Karpas-422 (cell line): ENCODE data around the gene ETV6. TPM values are rescaled to one million over a fixed set of nuclear protein-coding genes. Genes with fewer than 3 reads are reported as not detected.

Source experiments
- DNase-seq: peaks from one replicate; pipeline ENCODE4 v3.0.0-alpha.2; 2015
- H2AFZ ChIP-seq: fragments of 200-600 bp; sonication (generic); 2 replicates; pipeline ENCODE4 v1.6.1; 2014; ENCODE audit warnings: antibody characterized with exemption, low read length, mixed read lengths
- H3K27ac ChIP-seq: fragments of 200-600 bp; sonication (generic); 2 replicates; pipeline ENCODE4 v1.5.1; 2014; ENCODE audit warnings: mild to moderate bottlenecking, low read length, moderate library complexity
- H3K27me3 ChIP-seq: fragments of 200-600 bp; sonication (generic); 2 replicates; pipeline ENCODE4 v1.6.1; 2014; ENCODE audit warnings: low read length, mixed read lengths
- H3K36me3 ChIP-seq: fragments of 200-600 bp; sonication (generic); 2 replicates; pipeline ENCODE4 v1.6.1; 2014; ENCODE audit warnings: low read length, mixed read lengths; ENCODE audit not compliant: insufficient read depth
- H3K4me1 ChIP-seq: fragments of 200-600 bp; sonication (generic); 2 replicates; pipeline ENCODE4 v1.6.1; 2014; ENCODE audit warnings: mild to moderate bottlenecking, low read length, mixed read lengths
- H3K4me2 ChIP-seq: fragments of 200-600 bp; sonication (generic); 2 replicates; pipeline ENCODE4 v1.6.1; 2014; ENCODE audit warnings: low read length, low read depth, mild to moderate bottlenecking; ENCODE audit not compliant: poor library complexity, severe bottlenecking
- H3K4me3 ChIP-seq: fragments of 200-600 bp; sonication (generic); 2 replicates; pipeline ENCODE4 v1.5.1; 2014; ENCODE audit warnings: mild to moderate bottlenecking, antibody characterized with exemption, low read length, mixed read lengths
- H3K79me2 ChIP-seq: fragments of 200-600 bp; sonication (generic); 2 replicates; pipeline ENCODE4 v1.6.1; 2014; ENCODE audit warnings: mild to moderate bottlenecking, low read length, mixed read lengths
- H3K9ac ChIP-seq: fragments of 200-600 bp; sonication (generic); 2 replicates; pipeline ENCODE4 v1.6.0; 2014; ENCODE audit warnings: low read length
- H3K9me2 ChIP-seq: fragments of 200-600 bp; sonication (generic), shearing (Covaris generic); replicated peaks from 2 replicates; pipeline ENCODE4 v1.6.0; 2014; ENCODE audit warnings: mild to moderate bottlenecking, low read length, moderate library complexity; ENCODE audit not compliant: insufficient read depth
- H3K9me3 ChIP-seq: fragments of 300-700, 200-600 bp; sonication (generic); 2 replicates; pipeline ENCODE4 v1.6.1; 2014; ENCODE audit warnings: low read length, mixed read lengths
- H4K20me1 ChIP-seq: fragments of 200-600 bp; sonication (generic); 2 replicates; pipeline ENCODE4 v1.6.1; 2014; ENCODE audit warnings: mild to moderate bottlenecking, antibody characterized with exemption, low read length, low read depth; ENCODE audit not compliant: insufficient read depth
- total RNA-seq: library from RNA; depleted of rRNA; stranded (reverse); fragments of >200 nt; shearing (Covaris generic); gene quantifications from 2 replicates; pipeline ENCODE4 v1.2.3, GENCODE V29; 2014; ENCODE audit warnings: low replicate concordance

ETV6 gene
- total RNA-seq, 1 experiment from 2014 or later, result 1.0 TPM

GRCh38 chr12:11719678-11720099 is 70.2 kb downstream of the ETV6 start:
- H3K79me2 ChIP-seq, result no peaks in the 10 kb centered on the region
- DNase-seq, result no peak

DNA sequence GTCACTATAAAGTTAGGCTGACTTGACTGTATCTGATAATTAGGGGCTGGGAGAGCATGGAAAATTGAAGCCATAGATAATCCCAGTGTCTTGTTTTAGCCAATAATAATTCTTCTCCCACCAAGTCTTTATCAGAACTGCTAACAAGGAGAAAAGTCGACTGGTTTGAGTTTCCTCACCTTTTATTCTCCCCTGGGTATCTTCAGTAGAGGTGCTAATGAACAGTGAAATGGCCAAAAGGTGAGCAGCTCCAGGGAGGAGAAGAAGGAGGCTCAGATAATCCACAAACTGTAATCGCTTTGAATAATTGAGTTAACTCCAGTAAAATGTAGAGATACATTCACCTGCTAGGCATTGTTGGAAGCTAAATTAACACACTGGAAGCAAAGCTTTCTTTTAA is 72.6 kb downstream of the ETV6 start:
- H3K9me3 ChIP-seq, result no peaks in the 10 kb centered on the region
- no peaks in the 10 kb centered on the region for H3K27me3 ChIP-seq
- H3K9me2 ChIP-seq, result no peaks in the 10 kb centered on the region
- DNase-seq, result no peak
- H3K36me3 ChIP-seq, result no peaks in the 10 kb centered on the region
- no peaks in the 10 kb centered on the region for H3K79me2 ChIP-seq
- H3K4me2 ChIP-seq, result no peak overlapping the region
- no peak overlapping the region for H3K9ac ChIP-seq
- no peak overlapping the region for H2AFZ ChIP-seq
- no peak overlapping the region for H3K27ac ChIP-seq
- no peaks in the 10 kb centered on the region; the same call in 1 of the 2 replicates for H4K20me1 ChIP-seq
- no peak overlapping the region for H3K4me3 ChIP-seq
- no peaks in the 10 kb centered on the region for H3K4me1 ChIP-seq

More at GRCh38 chr12:11719678-11720099, 70.2 kb downstream of the ETV6 start:
- Histone ChIP-seq H3K36me3 (no peaks in the 10 kb centered on the region), H4K20me1 (no peaks in the 10 kb centered on the region; the same call in 1 of the 2 replicates), H3K9me3 (no peaks in the 10 kb centered on the region), H3K4me3 (no peak overlapping the region), H3K4me2 (no peak overlapping the region), H2AFZ (no peak overlapping the region), H3K9me2 (no peaks in the 10 kb centered on the region), H3K9ac (no peak overlapping the region), H3K27ac (no peak overlapping the region), H3K27me3 (no peaks in the 10 kb centered on the region), H3K4me1 (no peaks in the 10 kb centered on the region)

GRCh38 chr12:11722578-11723138 is 73.2 kb downstream of the ETV6 start:
- H3K9me3 ChIP-seq, result no peaks in the 10 kb centered on the region
- DNase-seq, result no peak
- H2AFZ ChIP-seq, result no peak overlapping the region
- H3K27ac ChIP-seq, result no peak overlapping the region
- H3K9me2 ChIP-seq, result no peaks in the 10 kb centered on the region
- no peak overlapping the region for H3K4me3 ChIP-seq
- no peaks in the 10 kb centered on the region for H3K36me3 ChIP-seq
- no peaks in the 10 kb centered on the region for H3K27me3 ChIP-seq
- H3K79me2 ChIP-seq, result no peaks in the 10 kb centered on the region
- H3K4me1 ChIP-seq, result no peaks in the 10 kb centered on the region
- H3K4me2 ChIP-seq, result no peak overlapping the region
- H4K20me1 ChIP-seq, result no peaks in the 10 kb centered on the region; the same call in 1 of the 2 replicates
- H3K9ac ChIP-seq, result no peak overlapping the region

DNA sequence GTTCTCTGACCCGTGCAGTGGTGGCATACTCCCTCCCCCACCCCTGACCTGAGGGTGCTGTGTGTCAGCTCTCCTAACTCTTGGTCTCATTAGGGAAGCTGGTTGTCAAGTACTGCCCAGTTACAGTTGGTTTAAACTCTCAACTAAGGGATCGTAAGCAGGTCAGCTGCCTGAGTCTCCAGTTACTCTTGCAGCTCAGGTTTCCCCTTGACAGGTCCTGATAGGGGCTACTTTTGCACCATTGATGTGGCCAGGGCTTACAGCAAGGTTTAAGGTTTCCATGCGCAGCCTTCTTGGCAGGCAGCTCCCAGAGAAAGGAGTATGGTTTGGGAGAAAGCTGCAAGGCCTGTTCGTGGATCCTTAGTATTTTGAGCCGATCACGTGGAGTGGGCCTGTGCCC is 74.5 kb downstream of the ETV6 start:
- Histone ChIP-seq H3K4me1 (no peaks in the 10 kb centered on the region), H2AFZ (no peak overlapping the region), H3K9me3 (no peaks in the 10 kb centered on the region), H3K79me2 (no peaks in the 10 kb centered on the region), H3K9me2 (no peaks in the 10 kb centered on the region), H3K9ac (no peak overlapping the region), H3K4me3 (no peak overlapping the region), H3K27ac (no peak overlapping the region), H4K20me1 (no peaks in the 10 kb centered on the region; the same call in 1 of the 2 replicates), H3K36me3 (no peaks in the 10 kb centered on the region), H3K27me3 (no peaks in the 10 kb centered on the region), H3K4me2 (no peak overlapping the region)
- DNase-seq, result no peak

DNA sequence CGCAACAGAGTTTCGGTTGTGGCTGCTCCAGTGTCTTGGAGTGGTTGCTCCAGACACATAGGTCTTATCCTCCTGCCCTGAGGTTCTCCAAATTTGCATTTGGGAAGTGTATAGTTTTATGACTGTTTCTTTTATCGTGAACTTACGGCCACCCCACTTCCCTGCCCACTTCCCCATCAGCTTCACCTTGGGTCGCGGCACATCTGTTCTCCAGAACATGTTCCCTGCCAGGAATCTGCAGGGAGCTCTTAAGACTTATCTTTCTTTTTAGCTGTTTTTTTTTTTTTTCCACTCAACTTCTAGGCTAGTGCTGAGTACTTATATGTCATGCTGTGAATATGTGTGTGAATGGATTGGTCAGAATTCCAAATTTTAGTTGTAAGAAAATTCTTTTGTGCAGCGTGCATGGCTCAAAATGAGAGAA is 75.4 kb downstream of the ETV6 start:
- Histone ChIP-seq H3K79me2 (no peaks in the 10 kb centered on the region), H3K4me1 (no peaks in the 10 kb centered on the region), H3K9me2 (no peaks in the 10 kb centered on the region), H3K27me3 (no peaks in the 10 kb centered on the region), H4K20me1 (no peaks in the 10 kb centered on the region; the same call in 1 of the 2 replicates), H3K27ac (no peak overlapping the region), H3K36me3 (no peaks in the 10 kb centered on the region), H3K4me3 (no peak overlapping the region), H3K4me2 (no peak overlapping the region), H3K9me3 (no peaks in the 10 kb centered on the region), H3K9ac (no peak overlapping the region), H2AFZ (no peak overlapping the region)
- DNase-seq, result no peak

DNA sequence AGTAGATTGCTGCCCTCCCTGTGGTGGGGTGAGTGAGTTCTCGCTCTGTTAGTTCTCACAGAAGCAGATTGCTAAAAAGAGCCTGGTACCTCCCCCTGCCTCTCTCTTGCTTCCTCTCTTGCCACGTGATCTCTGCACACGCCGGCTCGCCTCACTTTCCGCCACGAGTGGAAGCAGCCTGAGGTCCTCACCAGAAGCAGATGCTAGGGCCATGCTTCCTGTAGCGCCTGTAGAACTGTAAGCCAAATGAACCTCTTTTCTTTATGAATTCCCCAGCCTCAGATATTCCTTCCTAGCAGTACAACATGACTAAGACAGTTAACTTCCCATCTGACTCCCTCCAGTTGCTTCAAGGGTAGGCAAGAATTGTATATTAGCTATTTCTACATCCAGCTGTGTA is 76.2 kb downstream of the ETV6 start:
- Histone ChIP-seq H3K9me3 (no peaks in the 10 kb centered on the region), H4K20me1 (no peaks in the 10 kb centered on the region; the same call in 1 of the 2 replicates), H3K4me2 (no peak overlapping the region), H3K27ac (no peak overlapping the region), H2AFZ (no peak overlapping the region), H3K4me3 (no peak overlapping the region), H3K9ac (no peak overlapping the region), H3K4me1 (peaks cover under 1% of the 10 kb centered on the region; the same call in 1 of the 2 replicates), H3K36me3 (no peaks in the 10 kb centered on the region), H3K27me3 (no peaks in the 10 kb centered on the region), H3K9me2 (no peaks in the 10 kb centered on the region), H3K79me2 (no peaks in the 10 kb centered on the region)
- DNase-seq, result no peak

DNA sequence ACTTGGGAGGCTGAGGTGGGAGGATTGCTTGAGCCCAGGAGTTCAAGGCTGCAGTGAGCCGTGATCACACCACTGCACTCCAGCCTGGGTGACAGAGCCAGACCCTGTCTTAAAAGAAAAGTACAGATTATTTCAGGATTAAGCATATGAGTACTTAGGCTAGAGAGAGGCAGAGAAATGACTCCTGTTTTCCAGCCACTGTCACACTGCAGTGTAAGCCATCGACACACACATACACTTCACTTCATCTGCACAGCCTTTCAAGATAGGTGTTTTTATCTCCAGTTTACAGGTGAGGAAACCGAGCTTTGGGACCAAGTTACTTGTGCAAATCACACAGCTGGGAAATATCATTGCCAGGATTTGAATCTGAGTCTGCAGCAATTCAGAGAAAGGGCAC is 77.2 kb downstream of the ETV6 start:
- Histone ChIP-seq H2AFZ (no peak overlapping the region), H3K27me3 (no peaks in the 10 kb centered on the region), H3K9me3 (no peaks in the 10 kb centered on the region), H3K9ac (no peak overlapping the region), H3K9me2 (no peaks in the 10 kb centered on the region), H3K4me2 (no peak overlapping the region), H3K4me1 (peaks cover 10% of the 10 kb centered on the region), H3K36me3 (no peaks in the 10 kb centered on the region), H3K79me2 (no peaks in the 10 kb centered on the region), H3K4me3 (no peak overlapping the region), H3K27ac (no peak overlapping the region), H4K20me1 (no peaks in the 10 kb centered on the region; the same call in 1 of the 2 replicates)
- DNase-seq, result no peak

- no peaks in the 10 kb centered on the region for H3K9me2 ChIP-seq
- H3K4me1 ChIP-seq, result peaks cover 15% of the 10 kb centered on the region
- H3K27ac ChIP-seq, result no peak overlapping the region
- H2AFZ ChIP-seq, result no peak overlapping the region
- no peaks in the 10 kb centered on the region for H3K36me3 ChIP-seq
- no peaks in the 10 kb centered on the region for H3K79me2 ChIP-seq
- H3K9me3 ChIP-seq, result no peaks in the 10 kb centered on the region
- no peak overlapping the region for H3K4me2 ChIP-seq
- no peaks in the 10 kb centered on the region; the same call in 1 of the 2 replicates for H4K20me1 ChIP-seq
- H3K4me3 ChIP-seq, result no peak overlapping the region
- DNase-seq, result no peak
- H3K9ac ChIP-seq, result no peak overlapping the region
- H3K27me3 ChIP-seq, result no peaks in the 10 kb centered on the region
Observed at GRCh38 chr12:11727133-11727664, 77.7 kb downstream of the ETV6 start.
